Esophagus squamous epithelium (tissue), 5 donors: Measurements from ENCODE around the gene CREB3L2. TPM values are rescaled to one million over a fixed set of nuclear protein-coding genes. Genes with fewer than 3 reads are reported as not detected.

Experiments used
- DNase-seq: peaks from one replicate; lab custom pipeline; 2025; lab: John Stamatoyannopoulos, UW
- H3K27ac ChIP-seq, 4 donors: fragments of 200-600 bp; sonication (generic); one replicate each; pipeline ENCODE4 v1.5.1; 2016 to 2019; ENCODE audit warnings: mild to moderate bottlenecking in 1 of 4
- H3K27me3 ChIP-seq, 4 donors: fragments of 200-600 bp; sonication (generic); 1 replicate in 3 of 4; 2 replicates in 1 of 4; pipeline versions ENCODE4 v1.5.1 to v1.6.0; 2017 to 2021; ENCODE audit warnings: antibody characterized with exemption in 1 of 4
- H3K36me3 ChIP-seq, 3 donors: fragments of 200-600 bp; sonication (generic); one replicate each; pipeline ENCODE4 v1.5.1; 2016 to 2019
- H3K4me1 ChIP-seq, 3 donors: fragments of 200-600 bp; sonication (generic); one replicate each; pipeline ENCODE4 v1.5.1; 2017 to 2019
- H3K4me3 ChIP-seq, 4 donors: fragments of 200-600 bp; sonication (generic); 1 replicate in 3 of 4; 2 replicates in 1 of 4; pipeline ENCODE4 v1.5.1; 2016 to 2019; ENCODE audit warnings: mild to moderate bottlenecking in 2 of 4, moderate library complexity in 1 of 4
- H3K9me3 ChIP-seq, 3 donors: fragments of 200-600 bp; sonication (generic); one replicate each; pipeline ENCODE4 v1.5.1; 2016 to 2019
- CTCF ChIP-seq, 6 experiments: fragments of 450-650 bp in 4 of 6; fragments of 200-600 bp in 2 of 6; sonication (generic) in 2 of 6; IDR thresholded peaks; one replicate each; pipeline ENCODE4 v1.5.1; 2016 to 2019; ENCODE audit warnings: antibody characterized with exemption in 6 of 6, mild to moderate bottlenecking in 4 of 6, moderate library complexity in 4 of 6
- POLR2A ChIP-seq, 4 donors: fragments of 450-650 bp; IDR thresholded peaks; one replicate each; pipeline ENCODE4 v1.6.1; 2017; ENCODE audit warnings: antibody characterized with exemption in 4 of 4, mild to moderate bottlenecking in 4 of 4, moderate library complexity in 3 of 4
- WGBS, 2 donors: methylation state at CpG; one replicate each; pipeline ENCODE4 v1.1.5; 2018; 5-methylcytosine and 5-hydroxymethylcytosine counted together
- intact Hi-C: fragments of 100-400 bp; cut with DNase I; formaldehyde crosslinking; loops from one replicate; pipeline ENCODE4 v1.15.0; 2022
- total RNA-seq, 4 donors: library from RNA; depleted of rRNA; stranded (reverse); fragments of >200 nt; gene quantifications; one replicate each; pipeline ENCODE4 v1.1.0, GENCODE V29; 2016
- donor health status: DM: yes; HTN: yes; CAD: no.

CREB3L2 gene
- total RNA-seq, 4 donors from 2014 or later = 14.9 to 21.9 (median 17.3) TPM

DNA sequence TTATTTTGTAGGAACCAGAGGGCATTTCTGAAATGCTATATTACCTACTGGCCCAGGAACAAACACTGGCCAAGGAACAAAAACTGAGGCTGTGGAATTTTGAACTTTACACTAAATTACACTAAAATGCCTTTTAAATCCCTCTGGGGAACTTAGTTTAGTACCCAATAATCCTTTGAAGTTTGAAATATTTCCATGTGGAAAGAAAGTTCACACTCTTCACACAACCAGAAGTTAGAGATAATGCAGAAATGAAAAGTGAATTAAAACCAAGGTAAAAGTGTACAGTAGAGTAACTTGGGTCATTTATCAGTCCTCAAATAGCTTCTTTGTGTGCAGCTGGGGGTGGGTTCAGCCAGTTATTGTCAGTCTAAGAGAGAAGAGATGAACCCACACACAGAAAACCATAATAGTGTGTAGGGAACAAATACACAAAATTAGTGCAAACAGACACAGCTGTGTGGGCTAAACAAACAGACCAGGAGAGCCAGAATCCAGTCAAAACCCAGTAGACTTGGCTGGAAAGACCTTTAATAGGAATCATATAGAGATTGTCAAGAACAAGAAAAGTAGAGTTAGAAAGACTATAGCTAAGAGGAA, 108.6 kb downstream of the CREB3L2 start:
- Histone ChIP-seq H3K36me3 (peaks cover 0 to 90% (median 7%) of the 10 kb centered on the region in 3 donors), H3K4me1 (peaks cover 0 to 12% (median 0%) of the 10 kb centered on the region in 3 donors), H3K4me3 (no peak overlapping the region), H3K9me3 (no peaks in the 10 kb centered on the region), H3K27ac (no peak overlapping the region), H3K27me3 (no peaks in the 10 kb centered on the region)
- no peak for DNase-seq
- intact Hi-C loops = no loop called here
- TF ChIP-seq POLR2A (IDR thresholded peaks at IDR 0.05) (no peak), CTCF (IDR thresholded peaks at IDR 0.05) (no peak)

- DNase-seq = no peak
- WGBS, 2 donors = 82% methylated on average over 4 of the region's 4 CpGs
- Histone ChIP-seq H3K36me3 (peaks cover 0 to 78% (median 4%) of the 10 kb centered on the region in 3 donors), H3K4me3 (no peak overlapping the region), H3K27me3 (no peaks in the 10 kb centered on the region), H3K4me1 (peaks cover 0 to 16% (median under 1%) of the 10 kb centered on the region in 3 donors), H3K27ac (peak overlapping the region in 1 of 4 donors; percentile 14), H3K9me3 (no peaks in the 10 kb centered on the region)
- no peak for TF ChIP-seq POLR2A (IDR thresholded peaks at IDR 0.05)
- TF ChIP-seq CTCF (IDR thresholded peaks at IDR 0.05) = no peak
- intact Hi-C loops = no loop called here
Measured at GRCh38 chr7:137891016-137891655, 110.8 kb downstream of the CREB3L2 start.

- Histone ChIP-seq H3K27ac (peak overlapping the region in 1 of 4 donors; percentile 10), H3K4me3 (no peak overlapping the region), H3K27me3 (no peaks in the 10 kb centered on the region), H3K9me3 (no peaks in the 10 kb centered on the region), H3K4me1 (peaks cover 0 to 22% (median 7%) of the 10 kb centered on the region in 3 donors), H3K36me3 (peaks cover 0 to 75% (median 0%) of the 10 kb centered on the region in 3 donors)
- 49 to 73% methylated on average over 3 of the region's 3 CpGs for WGBS, 2 donors
- no peak for DNase-seq
- intact Hi-C loops = no loop called here
- TF ChIP-seq POLR2A (IDR thresholded peaks at IDR 0.05) (no peak), CTCF (IDR thresholded peaks at IDR 0.05) (no peak)
Measured at GRCh38 chr7:137890449-137890921, 111.4 kb downstream of the CREB3L2 start.

GRCh38 chr7:137888241-137888640, 113.6 kb downstream of the CREB3L2 start:
- WGBS, 2 donors = 76 to 86% methylated on average over 2 of the region's 2 CpGs
- Histone ChIP-seq H3K27me3 (no peaks in the 10 kb centered on the region), H3K9me3 (no peaks in the 10 kb centered on the region), H3K4me1 (peaks cover 0 to 29% (median 13%) of the 10 kb centered on the region in 3 donors), H3K27ac (no peak overlapping the region), H3K4me3 (no peak overlapping the region), H3K36me3 (peaks cover 0 to 76% (median 14%) of the 10 kb centered on the region in 3 donors)
- intact Hi-C loops = no loop called here
- TF ChIP-seq POLR2A (IDR thresholded peaks at IDR 0.05) = no peak
- no peak for TF ChIP-seq CTCF (IDR thresholded peaks at IDR 0.05)
- no peak for DNase-seq

DNA sequence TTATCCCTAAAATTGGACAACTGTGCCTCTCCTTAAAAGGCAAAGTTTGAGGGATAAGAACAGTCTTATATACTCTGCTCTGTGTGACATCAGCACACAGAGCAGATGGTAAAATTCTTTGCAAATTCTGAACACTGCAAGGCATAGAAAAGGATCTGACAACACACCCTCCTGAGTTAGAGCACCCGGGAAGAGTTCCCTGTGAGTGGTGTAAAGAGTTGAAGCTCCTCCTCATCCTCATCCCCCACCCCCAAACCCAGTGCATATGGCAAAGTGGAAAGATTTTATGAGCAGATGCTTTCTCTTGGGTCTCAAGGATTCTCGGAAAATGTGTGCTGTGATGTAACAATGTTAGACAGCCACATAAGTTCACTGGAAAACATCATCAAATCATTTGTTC, 115.1 kb downstream of the CREB3L2 start:
- H3K36me3 ChIP-seq = peaks cover under 1 to 79% (median 14%) of the 10 kb centered on the region in 3 donors
- DNase-seq = no peak
- no peaks in the 10 kb centered on the region for H3K27me3 ChIP-seq
- H3K4me1 ChIP-seq = peaks cover 0 to 43% (median 24%) of the 10 kb centered on the region in 3 donors
- WGBS, 2 donors = 62 to 78% methylated on average over 2 of the region's 2 CpGs
- TF ChIP-seq CTCF (IDR thresholded peaks at IDR 0.05) (no peak), POLR2A (IDR thresholded peaks at IDR 0.05) (no peak)
- peaks cover 0 to 4% (median under 1%) of the 10 kb centered on the region in 3 donors for H3K9me3 ChIP-seq
- H3K4me3 ChIP-seq = no peak overlapping the region
- H3K27ac ChIP-seq = peak overlapping the region in 2 of 4 donors; percentile 36 to 62
- intact Hi-C loops = no loop called here
